Lung microvascular endothelial cell (primary cell): ENCODE results near the gene GAP43. TPM values are rescaled to one million over a fixed set of nuclear protein-coding genes. Genes with fewer than 3 reads are reported as not detected.

Experiments used
- DNase-seq, 2 donors: peaks; one replicate each; pipeline versions ENCODE4 v3.0.0 to v3.0.0-alpha.2; 2010; ENCODE audit warnings: low read depth in 2 of 2
- total RNA-seq: library from RNA; depleted of rRNA; stranded (reverse); fragments of >200 nt; gene quantifications from 2 replicates; pipeline ENCODE4 v1.2.1, GENCODE V29; 2014

Gene GAP43
- total RNA-seq, 1 donor from 2014 or later: not detected

DNA sequence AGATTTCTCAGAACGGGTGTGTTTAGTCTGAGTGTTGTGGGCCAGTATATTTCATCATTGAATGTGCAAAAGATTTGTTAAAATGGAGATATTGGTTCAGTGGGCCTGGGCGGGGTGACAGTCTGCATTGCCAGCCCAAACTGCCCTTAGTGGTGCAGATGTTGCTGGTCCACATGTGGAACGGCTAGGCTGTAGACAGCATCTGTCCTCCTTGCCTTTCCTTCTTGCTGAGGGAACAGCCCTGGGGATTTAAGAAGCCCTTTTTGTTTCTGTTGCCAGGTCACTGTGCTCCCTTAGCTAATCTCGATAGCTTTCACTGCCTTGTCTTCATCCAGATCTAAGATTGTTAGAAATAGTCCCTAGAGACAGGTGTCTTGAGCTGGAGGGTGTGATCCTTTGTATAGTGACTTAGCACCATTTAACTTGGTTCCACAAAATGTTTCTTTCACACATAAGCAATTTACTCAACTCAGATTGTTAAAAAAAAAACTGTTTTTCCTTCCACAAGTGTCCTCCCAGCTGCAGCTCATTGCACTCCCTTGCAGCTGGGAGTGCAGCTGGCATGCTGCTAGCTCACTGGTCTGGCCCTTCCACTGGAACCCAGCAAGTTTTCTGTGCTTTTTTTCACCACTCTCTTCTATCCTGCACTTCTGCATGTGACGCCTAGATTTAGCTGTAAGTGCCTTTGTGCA is 37.5 kb downstream of the GAP43 start:
- no peak for DNase-seq

DNA sequence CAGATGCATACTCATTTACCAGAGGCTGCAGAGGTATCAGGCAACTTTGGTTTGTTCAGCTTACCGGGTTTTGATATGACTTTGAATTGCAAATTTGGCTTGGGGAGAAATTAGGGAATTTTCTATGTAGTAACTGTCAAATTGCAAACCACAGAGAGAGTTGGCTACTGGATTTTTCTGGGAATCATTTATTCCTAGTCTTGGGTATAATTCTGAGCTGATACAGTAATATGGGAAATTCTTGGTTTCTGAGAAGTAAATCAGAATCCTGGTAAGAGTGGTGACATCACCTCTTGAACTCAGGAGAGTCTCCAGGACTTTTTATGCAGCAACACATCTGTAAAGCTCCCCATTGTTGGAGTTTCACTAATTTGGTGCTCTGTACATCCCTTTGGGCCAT is 39.0 kb downstream of the GAP43 start:
- DNase-seq: no peak

DNA sequence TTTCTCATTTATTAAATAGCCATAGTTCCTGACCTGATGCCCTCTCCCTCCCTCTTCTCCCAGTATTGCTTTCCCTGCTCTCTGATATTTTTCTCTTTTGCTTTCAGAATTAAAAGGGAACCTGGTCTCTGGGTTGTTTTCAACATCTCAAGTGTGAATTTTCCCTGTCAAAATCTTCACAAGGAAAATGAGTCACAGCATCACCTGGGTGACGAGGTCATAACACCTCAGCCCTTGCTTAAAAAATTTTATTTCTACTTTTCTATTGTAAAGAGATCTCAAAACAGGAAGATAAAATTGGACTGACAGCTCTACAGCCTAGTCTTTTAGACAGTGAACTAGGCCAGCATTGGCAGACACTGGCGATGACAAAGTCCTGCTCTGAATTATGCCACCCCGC is 40.1 kb downstream of the GAP43 start:
- no peak for DNase-seq

DNA sequence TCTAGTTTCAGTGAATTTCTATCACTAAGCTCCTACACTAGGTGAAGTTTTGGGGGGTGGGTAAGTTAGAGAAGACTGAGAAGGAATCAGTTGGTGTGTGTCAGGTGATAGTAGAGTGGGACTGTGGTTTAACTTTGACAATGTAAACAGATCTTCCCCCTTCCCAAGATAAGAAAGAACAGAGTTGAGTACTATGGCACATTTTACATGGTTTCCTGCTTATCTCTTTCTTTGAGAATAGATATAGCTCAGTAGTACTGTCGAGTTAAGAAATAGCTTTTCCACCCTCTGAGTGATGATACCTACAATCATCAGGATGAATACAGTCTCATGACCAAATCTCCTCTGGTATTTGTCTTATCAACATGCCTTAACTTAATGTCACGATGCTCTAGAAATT is 42.8 kb downstream of the GAP43 start:
- no peak for DNase-seq

DNA sequence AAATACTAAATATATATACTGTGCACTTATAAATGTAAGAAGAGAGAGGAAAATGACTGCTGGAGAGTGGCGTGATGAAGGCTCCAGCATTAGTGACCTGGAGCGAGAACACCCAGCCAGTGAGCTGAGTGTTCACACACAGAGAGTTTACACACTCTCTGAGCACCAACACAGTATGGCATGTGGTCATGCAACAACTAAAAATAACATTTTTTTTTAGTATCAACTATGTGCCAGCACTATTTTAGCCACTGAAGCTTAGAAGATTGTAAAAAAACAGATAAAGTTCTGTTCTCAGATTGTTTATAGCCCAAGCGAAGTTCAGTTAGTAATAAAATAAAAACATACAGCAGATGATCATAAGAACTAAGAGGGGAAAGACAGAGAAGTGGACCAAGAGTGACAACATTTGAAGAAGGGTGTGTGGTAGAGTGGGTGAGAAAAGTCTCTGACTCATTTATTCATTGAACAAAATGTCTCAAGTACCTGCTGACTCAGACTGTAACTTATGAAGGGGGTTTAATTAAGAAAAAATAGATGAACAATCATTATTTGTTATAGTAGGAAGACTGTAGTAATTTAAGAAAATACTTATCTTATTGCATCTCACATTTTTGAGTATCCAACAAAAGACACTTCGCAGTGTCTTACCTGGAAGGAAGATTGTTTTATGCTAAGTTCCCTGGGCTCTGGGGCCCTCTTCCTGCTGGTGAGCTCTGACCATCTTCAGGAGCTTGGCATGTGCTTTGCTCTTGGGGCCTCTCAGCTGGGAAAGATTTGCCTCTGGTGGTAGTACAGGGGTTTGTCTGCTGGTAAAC is 43.8 kb downstream of the GAP43 start:
- no peak for DNase-seq

DNA sequence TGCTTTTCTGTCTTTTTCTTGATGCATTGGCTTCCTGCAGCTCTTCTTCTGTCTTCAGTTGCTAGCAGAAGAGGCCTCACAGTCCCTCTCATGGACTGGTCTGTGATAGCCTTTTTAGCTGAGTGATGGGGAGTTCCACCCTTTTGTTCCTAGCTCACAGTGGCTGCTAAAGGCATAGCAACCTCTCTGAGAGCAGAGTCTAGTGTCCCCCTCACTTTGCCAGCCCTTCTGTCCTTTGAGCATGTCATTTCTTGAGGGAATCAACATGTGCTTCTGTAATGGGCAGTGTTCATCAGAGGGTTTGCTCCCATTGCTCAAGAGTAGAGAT is 44.4 kb downstream of the GAP43 start:
- DNase-seq: no peak

DNA sequence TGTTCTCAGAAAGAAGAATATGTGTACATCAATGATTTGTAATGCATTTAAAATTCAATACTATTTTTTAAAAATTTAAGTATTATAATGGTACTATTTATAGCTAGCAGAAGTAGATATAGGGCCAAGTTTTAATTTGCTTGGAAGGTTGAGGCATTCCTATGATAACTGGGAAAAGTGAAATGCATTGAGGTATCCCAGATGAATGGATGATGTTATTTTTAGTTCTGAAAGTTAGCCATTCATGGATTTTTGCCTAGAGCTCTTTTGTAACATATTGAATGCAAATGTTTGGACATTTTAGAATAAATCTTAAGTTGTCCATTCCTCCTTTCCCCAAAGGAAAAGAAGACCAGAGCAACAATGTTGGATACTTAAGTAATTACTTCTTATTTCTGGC is 47.6 kb downstream of the GAP43 start:
- no peak for DNase-seq

DNA sequence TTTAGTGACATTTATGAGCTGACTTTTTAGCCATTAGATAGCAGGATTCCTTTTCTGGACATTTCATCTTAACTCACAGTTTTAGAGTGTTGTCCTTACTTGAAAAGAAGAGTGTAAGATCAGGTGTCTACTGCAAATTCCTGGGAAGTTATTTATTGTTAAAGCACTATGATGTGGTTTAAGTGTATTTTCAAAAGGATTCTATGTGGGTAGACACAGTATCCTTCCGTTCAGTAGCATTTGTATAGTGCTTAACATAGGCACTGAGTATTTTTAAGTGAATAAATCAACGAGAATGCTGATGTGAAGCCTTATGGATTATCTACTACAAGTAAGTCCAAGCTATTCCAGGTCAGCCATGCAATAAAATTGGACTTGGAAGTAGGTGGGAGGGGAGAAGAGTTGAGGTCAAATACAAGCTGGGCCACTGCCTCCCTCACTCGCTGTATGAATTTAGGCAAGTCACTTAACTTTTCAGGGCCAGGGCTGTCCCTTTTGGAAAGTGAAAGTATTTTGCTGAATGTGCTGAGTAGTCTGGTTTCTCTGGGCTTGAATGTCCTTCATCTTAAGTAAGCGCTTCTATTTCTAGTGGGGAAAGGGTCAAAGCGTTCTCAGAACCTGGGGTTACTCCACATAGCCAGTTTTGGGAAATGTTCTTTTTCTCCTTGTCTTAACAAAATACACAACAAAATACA is 48.6 kb downstream of the GAP43 start:
- DNase-seq: peak in 1 of 2 donors; percentile 22

DNA sequence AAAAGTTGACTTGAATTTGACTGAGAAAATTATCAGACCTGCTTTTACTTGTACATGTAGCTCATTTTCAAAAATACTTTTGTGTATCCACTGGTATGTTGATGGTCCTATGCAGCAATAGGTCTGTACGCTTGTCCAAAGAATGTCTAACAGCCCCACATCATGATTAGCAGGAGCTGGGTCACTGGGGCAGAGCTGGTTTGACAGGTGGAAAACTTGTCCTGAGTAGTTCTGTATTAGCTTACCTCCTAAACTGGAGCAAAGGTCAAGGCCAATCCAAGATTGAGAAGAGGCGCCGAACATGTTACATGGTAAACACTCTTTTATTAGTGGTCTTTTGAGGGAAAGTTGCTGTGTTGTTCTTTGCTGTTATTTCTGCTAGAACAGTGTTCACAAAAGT is 50.6 kb downstream of the GAP43 start:
- no peak for DNase-seq

DNA sequence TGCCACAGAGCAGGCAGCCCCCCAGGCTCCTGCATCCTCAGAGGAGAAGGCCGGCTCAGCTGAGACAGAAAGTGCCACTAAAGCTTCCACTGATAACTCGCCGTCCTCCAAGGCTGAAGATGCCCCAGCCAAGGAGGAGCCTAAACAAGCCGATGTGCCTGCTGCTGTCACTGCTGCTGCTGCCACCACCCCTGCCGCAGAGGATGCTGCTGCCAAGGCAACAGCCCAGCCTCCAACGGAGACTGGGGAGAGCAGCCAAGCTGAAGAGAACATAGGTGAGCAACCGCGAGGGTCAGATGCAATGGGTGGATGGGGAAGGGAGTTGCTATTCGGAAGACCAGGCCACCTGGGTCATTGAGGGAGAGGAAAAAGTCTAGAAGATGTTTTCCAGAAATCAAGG is 53.0 kb downstream of the GAP43 start:
- DNase-seq: no peak

DNA sequence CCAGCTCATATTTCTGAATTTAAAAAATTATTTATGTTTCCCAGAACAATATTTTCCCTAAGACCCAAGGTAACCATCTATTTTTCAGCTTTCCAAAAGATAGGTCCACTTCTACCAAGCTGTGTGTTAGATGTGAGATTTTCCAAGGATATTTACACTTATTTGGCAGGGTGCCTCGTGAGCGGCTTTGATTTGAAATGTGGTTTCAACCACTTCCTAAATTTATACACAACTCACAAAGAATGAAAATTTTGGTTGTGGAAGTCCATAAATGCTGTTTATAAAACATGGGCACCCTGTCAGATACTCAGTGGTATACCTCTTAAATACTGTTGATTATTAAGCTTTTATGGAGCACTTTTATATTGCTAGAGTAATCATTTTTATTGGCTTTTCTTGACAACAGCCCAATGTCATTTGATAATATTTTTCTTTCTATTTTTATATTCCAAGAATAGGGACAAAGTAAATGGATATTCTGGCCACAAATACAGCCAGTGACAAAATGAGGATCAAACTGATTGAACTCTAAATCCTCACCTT is 57.6 kb downstream of the GAP43 start:
- no peak for DNase-seq

DNA sequence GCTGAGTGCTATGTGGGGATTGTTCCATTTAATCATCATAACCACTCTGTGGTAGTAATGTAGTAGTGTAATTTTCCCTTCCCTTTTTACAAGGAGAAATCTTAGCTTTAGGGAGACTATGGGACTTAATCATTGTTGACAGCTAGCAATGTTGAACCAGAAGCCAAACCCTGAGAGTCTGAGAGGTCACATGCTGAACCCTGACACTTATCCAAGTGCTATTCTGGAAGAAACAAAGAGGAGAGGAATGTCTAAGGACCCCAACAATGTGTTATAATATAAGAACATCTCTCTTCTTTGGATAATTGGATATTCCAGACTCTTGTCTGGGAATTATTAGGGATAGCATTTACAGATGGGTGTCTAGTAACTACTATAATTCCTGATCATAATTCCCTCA is 58.4 kb downstream of the GAP43 start:
- no peak for DNase-seq

DNA sequence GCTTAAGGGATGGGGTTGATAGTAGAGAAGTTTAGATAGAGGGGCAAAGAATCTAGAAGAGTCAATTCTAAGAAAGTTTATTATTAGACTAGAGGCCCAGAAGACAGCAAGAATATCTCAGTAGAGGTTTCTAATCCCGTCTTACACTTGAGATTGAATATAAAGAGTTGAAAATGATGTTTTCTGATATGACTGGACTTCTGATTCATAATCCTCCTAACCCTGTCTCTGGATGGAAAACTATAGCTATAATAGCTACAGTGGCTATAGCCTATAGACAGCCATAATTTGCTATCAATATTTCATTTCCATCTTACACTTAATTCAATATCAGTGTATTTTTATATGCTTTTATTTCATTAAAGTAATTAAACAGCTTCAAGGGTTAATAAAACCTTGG is 60.0 kb downstream of the GAP43 start:
- no peak for DNase-seq

DNA sequence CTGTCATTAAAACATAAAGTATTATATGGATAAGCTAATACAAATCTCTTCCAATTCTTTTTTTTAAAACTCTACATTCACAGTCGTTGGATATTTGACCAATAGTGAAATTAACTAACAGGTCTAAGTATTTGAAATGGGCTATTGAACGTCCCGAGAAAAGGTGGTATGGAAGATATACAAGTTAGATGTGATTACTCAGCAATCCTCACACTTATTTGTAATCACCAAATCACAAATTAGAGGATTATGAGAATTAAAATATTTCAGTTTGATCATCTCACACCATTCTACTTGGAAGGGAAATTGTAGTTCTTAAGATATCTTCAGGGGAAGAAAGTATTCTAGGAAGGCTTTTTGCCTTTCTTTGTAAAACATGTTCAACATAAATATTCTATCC is 60.5 kb downstream of the GAP43 start:
- DNase-seq: no peak

DNA sequence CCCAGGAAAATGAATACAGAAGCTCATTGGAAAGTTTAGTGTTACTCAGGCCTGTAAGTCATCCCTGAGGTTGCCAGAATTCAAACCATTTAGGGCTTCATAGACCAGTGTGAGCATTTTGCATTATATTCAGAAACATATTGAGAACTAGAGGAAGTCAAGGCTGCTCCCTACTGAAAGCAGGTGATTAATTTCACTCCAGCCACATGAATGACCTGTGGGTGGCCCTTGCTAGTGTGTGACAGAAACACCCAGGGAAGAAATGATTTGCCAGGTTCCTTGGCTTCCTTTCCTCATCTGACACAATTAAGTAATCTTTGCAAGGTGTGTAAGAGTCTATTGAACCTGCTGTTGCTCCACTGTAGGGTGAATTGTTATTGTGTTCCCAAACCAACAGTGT is 61.8 kb downstream of the GAP43 start:
- DNase-seq: no peak

DNA sequence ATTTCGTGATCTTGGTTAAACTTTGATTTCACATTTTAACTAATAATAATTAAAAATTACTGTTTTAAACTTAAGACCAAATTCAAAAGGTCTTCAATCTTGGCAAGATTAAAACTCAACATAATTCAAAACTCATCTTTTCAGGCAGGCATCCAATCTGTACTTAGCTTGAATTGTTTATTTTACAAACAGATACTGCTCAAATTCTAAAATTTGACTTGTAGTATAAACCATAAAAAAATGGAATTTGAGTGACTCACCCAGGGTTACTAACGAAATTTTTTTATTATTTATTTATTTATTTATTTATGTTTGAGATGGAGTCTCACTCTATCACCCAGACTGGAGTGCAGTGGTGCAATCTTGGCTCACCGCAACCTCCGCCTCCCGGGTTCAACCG is 64.4 kb downstream of the GAP43 start:
- no peak for DNase-seq

DNA sequence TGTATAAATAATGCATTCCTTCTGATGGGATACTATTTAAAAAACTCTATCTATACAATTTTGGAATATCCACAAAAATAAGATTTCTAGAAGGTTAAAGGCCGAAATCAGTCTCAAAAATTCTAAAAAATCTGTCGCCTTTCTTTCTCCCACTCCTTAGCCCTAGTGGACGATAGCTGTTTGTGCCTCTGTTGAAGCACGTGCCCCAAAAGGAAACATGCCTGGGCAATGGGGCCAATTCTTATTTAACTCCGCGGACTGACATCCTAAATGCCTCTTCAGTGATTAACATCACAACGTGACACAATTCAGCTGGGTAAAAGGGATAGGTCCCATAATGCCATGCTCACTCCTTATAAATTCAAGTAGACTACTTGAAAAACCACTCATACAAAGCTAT is 65.1 kb downstream of the GAP43 start:
- DNase-seq: no peak

DNA sequence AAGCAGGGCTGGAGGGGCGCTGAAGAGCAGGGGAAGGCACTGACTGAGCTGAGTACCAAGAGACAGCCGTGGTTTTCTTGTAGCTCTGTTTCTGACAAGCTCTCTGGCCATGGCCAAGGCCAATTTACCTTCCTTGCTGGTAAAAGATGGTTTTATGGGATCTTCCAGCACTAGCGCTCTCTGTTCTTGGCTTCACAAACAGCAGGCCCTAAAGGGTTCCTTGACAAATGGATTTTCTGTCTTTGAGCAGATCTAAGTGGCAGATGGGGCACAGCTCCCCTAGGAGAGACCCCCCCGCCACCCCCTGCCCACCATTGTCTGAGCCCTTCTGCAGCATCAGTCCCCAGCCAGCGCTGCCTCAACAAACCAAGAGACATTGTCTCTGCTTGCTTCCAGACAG is 66.6 kb downstream of the GAP43 start:
- DNase-seq: no peak

DNA sequence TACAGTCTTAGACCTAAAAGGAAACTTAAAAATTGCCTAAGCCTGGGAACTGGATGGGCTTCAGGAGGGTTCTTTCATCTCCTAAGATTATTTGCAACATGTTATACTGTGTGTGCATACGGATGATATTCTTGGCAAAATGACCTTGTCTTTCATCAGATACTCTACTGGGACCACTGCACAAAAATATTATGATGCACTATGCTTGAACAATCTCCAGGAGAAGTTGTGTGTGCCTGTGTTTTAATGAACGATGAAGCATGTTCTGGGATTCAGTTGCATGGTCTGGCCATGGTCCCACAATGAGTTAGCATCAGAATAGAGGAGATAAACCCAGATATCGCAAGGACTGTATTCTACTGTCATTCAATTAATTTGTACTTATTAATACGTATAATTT is 68.7 kb downstream of the GAP43 start:
- DNase-seq: no peak

DNA sequence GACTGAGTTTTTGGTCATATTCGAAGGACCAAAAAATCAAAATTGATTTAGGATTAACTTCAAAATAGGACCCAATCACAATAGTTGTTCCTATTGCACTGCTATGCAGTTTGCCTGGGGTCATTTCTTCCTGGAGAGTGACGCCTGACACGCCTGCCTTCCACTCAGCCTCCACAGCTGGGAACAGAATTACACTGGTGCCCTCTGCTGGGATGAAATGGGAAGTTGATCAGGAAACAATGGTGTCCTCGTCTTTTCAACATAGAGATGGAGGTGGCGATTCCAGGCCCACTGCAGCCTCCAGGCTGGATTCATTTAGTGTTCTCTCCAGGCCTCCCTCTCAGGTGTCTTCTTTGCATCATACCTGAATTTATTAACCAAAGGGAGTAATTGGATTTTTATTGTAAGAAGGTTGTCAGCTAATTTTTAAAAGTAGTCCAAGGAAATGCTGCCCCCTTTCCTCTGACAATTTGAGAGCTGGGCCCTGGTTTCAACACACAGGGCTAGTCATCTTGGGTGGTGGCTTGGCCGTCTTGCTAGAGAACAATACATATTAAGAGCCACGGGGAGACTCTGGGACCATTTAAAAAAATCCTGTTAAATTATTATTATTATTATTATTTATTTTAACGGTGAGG is 69.7 kb downstream of the GAP43 start:
- peak; percentile 74 to 84 for DNase-seq

DNA sequence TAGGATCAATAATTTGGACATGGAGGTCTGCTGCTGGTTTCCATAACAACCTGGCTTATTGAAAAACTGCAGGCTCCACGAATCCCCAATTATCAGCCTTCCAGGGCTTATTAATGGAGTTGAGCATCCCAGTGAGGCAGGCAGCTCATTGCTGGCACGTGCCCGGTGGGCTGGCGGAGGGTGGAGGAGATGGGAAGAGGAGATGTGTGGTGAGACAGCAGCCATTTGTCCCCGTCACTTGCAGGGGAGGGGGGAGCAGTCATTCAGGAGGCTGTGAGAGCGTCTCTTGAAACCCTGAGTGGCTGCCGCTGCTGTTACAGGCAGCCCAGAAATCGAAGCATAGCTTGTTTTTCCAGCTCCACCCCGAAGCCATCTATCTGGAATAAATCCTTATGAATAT is 70.6 kb downstream of the GAP43 start:
- DNase-seq: no peak

DNA sequence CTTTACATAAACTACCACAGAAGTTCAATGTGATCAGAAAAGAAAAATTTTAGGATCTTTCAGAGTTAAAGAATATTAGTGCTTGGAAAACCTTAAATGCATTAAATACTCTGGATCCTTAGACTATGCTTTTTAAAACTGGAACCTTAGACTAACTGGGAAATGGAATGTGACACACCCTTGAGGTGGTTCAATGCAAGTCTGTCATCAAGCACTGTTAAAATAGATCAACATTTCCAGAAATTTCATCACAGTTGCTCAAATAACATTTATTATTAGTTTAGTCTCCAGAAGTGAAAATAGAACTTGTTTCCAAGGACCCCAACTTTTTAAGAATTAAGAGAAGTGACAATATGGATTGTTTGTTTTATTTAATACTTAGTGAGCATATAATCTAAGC is 71.8 kb downstream of the GAP43 start:
- no peak for DNase-seq
